ENCODE measurements around the gene ZNF385B.
"Not testable (repeated sequence)": the region's sequence is repeated elsewhere in the genome, so short reads cannot be mapped to it uniquely, and the experiment has no call there.

The ZNF385B gene

DNA sequence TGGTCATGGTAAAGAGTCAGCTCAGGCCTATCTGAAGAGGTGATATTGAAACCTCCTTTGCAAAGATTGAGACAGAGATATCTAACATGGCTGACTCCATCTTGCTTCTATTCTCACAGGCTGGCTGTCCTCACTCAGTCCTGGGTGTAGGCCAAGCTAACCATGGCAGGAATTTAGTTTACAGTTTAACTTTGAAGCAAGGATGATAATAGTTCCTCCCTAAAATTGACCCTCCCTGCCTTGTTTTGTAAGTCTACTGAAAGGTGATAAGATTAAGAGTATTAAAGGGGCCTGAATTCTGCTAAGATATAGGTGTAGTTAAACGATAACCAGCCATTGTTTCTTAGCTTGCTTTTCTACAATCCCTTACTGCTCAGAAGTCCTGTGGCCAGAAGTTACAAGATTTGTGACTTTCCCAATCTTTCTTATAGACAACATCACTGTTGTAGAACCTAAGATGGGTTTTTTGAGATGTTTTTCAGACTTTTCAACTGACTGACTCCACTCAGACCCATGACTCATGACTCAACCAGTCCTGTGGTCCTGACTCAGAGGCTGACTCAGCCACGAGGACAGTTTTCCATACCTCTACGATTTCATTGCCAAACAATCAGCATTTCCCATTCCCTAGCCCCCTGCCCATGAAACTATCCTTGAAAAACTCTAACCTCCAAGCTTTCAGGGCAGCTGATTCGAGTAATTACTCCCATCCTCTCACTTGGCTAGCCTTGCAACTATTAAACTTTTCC lies 401.1 kb downstream of the ZNF385B start (continued):
- TF ChIP-seq PRDM1 (tag by site-specific recombination; IDR thresholded peaks at IDR 0.05), result 0 out of 2 replicates have a peak, but pooled peaks have one; percentile 36
- no peak for TF ChIP-seq ZSCAN5A (tag by site-specific recombination; IDR thresholded peaks at IDR 0.05)
- no peak for TF ChIP-seq ZNF423 (tag by site-specific recombination; IDR thresholded peaks at IDR 0.05)
- no peak for TF ChIP-seq ZNF704 (tag by site-specific recombination; IDR thresholded peaks at IDR 0.05)

GRCh38 chr2:179458113-179458512 lies 403.3 kb downstream of the ZNF385B start:
- POLR2A ChIA-PET; H3K9me3 ChIP-seq (ENCODE audit: control insufficient read depth, insufficient read depth, low read depth, low read length); H3K4me1 ChIP-seq (ENCODE audit: control insufficient read depth, insufficient read depth, low read length); H3K4me3 ChIP-seq (ENCODE audit: low read depth, low read length); H3K36me3 ChIP-seq (ENCODE audit: control insufficient read depth in 2 of 2, insufficient read depth in 1 of 2, low read length in 2 of 2); H3K27ac ChIP-seq (ENCODE audit: extremely low read depth, low read depth, low read length): not testable (repeated sequence)
- CTCF ChIA-PET, result interaction anchor here (0.6 kb wide), 1 partner anchor 34 kb away, joined by 3 read pairs; no protein-coding TSS in a partner anchor
- TF ChIP-seq SETDB1 (IDR thresholded peaks at IDR 0.05; ENCODE audit: insufficient read length, low read length), result peak; percentile 86

DNA sequence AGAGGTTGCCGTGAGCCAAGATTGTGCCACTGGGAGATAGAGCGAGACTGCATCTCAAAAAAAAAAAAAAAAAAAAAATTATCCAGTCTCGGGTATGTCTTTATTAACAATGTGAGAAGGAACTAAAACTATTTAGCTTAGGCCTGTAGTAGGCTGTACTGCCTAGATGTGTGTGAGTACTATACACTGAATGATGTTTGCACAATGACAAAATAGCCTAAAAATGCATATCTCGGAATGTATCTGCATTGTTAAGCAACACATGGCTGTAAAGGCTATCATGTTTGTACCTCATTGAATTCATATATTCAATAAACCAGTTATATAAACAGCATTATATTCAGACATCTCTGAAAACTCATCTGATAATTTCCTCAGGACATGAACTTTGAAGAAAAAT lies 405.6 kb downstream of the ZNF385B start:
- Histone ChIP-seq H3K36me3 (ENCODE audit: control insufficient read depth in 2 of 2, insufficient read depth in 1 of 2, low read length in 2 of 2) (no peaks in the 10 kb centered on the region), H3K4me1 (ENCODE audit: control insufficient read depth, insufficient read depth, low read length) (no peaks in the 10 kb centered on the region), H3K9me3 (ENCODE audit: control insufficient read depth, insufficient read depth, low read depth, low read length) (no peaks in the 10 kb centered on the region), H3K4me3 (ENCODE audit: low read depth, low read length) (no peak overlapping the region), H3K27ac (ENCODE audit: extremely low read depth, low read depth, low read length) (no peak overlapping the region)
- ChIA-PET POLR2A (no interaction called here), CTCF (interaction anchor here (0.7 to 1.5 kb wide), 2 partner anchors 15 to 442 kb away, joined by 3 to 5 read pairs; no protein-coding TSS in a partner anchor)
- TF ChIP-seq ZNF23 (tag by site-specific recombination; IDR thresholded peaks at IDR 0.05; ENCODE audit: borderline replicate concordance) (no peak), ZNF624 (tag by site-specific recombination; IDR thresholded peaks at IDR 0.05) (no peak), ZNF133 (tag by site-specific recombination; IDR thresholded peaks at IDR 0.05) (no peak), KLF8 (tag by site-specific recombination; IDR thresholded peaks at IDR 0.05) (no peak), HOXD13 (CRISPR knock-in tag; IDR thresholded peaks at IDR 0.05; ENCODE audit: borderline replicate concordance) (no peak), ZNF837 (tag by site-specific recombination; IDR thresholded peaks at IDR 0.05) (no peak), OSR2 (tag by site-specific recombination; IDR thresholded peaks at IDR 0.05) (no peak), FEZF1 (tag by site-specific recombination; IDR thresholded peaks at IDR 0.05) (no peak), TSHZ1 (tag by site-specific recombination; IDR thresholded peaks at IDR 0.05; ENCODE audit: borderline replicate concordance) (no peak), WT1 (tag by site-specific recombination; IDR thresholded peaks at IDR 0.05) (no peak), ZNF155 (tag by site-specific recombination; IDR thresholded peaks at IDR 0.05) (no peak), ZNF580 (tag by site-specific recombination; IDR thresholded peaks at IDR 0.05) (no peak)
- TF ChIP-seq, protein P1, sequence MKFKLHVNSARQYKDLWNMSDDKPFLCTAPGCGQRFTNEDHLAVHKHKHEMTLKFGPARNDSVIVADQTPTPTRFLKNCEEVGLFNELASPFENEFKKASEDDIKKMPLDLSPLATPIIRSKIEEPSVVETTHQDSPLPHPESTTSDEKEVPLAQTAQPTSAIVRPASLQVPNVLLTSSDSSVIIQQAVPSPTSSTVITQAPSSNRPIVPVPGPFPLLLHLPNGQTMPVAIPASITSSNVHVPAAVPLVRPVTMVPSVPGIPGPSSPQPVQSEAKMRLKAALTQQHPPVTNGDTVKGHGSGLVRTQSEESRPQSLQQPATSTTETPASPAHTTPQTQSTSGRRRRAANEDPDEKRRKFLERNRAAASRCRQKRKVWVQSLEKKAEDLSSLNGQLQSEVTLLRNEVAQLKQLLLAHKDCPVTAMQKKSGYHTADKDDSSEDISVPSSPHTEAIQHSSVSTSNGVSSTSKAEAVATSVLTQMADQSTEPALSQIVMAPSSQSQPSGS (tag by site-specific recombination; IDR thresholded peaks at IDR 0.05; ENCODE audit: low read depth), result no peak
- TF ChIP-seq, protein P2, sequence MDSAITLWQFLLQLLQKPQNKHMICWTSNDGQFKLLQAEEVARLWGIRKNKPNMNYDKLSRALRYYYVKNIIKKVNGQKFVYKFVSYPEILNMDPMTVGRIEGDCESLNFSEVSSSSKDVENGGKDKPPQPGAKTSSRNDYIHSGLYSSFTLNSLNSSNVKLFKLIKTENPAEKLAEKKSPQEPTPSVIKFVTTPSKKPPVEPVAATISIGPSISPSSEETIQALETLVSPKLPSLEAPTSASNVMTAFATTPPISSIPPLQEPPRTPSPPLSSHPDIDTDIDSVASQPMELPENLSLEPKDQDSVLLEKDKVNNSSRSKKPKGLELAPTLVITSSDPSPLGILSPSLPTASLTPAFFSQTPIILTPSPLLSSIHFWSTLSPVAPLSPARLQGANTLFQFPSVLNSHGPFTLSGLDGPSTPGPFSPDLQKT (IDR thresholded peaks at IDR 0.05; ENCODE audit: borderline replicate concordance, low read depth, low read length), result no peak
- TF ChIP-seq, protein P3, sequence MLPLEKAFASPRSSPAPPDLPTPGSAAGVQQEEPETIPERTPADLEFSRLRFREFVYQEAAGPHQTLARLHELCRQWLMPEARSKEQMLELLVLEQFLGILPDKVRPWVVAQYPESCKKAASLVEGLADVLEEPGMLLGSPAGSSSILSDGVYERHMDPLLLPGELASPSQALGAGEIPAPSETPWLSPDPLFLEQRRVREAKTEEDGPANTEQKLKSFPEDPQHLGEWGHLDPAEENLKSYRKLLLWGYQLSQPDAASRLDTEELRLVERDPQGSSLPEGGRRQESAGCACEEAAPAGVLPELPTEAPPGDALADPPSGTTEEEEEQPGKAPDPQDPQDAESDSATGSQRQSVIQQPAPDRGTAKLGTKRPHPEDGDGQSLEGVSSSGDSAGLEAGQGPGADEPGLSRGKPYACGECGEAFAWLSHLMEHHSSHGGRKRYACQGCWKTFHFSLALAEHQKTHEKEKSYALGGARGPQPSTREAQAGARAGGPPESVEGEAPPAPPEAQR (tag by site-specific recombination; IDR thresholded peaks at IDR 0.05), result no peak
- TF ChIP-seq, protein P4, sequence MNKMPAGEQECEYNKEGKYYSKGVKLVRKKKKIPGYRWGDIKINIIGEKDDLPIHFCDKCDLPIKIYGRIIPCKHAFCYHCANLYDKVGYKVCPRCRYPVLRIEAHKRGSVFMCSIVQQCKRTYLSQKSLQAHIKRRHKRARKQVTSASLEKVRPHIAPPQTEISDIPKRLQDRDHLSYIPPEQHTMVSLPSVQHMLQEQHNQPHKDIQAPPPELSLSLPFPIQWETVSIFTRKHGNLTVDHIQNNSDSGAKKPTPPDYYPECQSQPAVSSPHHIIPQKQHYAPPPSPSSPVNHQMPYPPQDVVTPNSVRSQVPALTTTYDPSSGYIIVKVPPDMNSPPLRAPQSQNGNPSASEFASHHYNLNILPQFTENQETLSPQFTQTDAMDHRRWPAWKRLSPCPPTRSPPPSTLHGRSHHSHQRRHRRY (tag by site-specific recombination; IDR thresholded peaks at IDR 0.05), result no peak
